Ecto neural progenitor cell (in vitro differentiated cells): ENCODE results near the gene CHADL.
"Not testable (repeated sequence)": the region's sequence is repeated elsewhere in the genome, so short reads cannot be mapped to it uniquely, and the experiment has no call there.

ENCODE experiments used
- DNase-seq: peaks from one replicate; pipeline ENCODE4 v3.0.0-alpha.2; 2018; ENCODE audit warnings: low spot score

The CHADL gene

DNA sequence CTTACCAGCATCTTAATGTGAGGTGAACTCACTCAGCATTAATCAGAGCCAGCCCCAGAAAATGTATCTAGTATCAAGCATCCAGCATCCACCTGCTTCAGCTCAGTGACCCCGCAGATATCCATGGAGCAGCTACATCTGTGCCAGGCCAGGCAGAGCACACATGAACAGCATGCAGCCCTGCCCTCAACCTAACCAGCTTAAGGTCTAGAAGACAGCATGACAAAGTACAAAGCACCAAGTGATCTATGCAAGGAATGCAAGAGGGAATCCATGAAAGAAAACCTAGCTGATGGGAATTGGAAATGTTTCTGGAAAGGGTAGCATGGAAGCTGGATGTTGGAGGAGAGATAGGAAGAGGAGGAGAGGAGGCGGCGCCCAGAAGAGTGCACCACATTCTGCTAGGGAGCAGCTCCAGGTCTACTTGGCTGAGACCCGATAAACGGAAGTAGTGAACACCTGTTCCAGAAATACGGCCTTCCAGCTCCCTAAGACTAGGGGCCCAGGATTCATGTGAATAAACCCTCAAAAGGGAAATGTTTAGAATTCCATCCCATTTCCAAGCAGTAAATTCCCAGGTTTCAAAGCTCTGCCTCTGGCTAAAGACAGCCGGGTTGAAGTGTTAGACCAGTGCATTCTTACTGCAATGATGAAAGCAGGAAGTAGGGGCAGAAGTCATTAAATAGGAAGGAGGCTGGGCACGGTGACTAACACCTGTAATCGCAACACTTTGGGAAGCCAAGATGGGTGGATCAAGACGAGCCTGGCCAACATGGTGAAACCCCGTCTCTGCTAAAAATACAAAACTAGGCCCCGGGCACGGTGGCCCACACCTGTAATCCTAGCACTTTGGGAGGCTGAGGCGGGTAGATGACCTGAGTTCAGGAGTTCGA is 59.1 kb downstream of the CHADL start:
- DNase-seq = no peak

DNA sequence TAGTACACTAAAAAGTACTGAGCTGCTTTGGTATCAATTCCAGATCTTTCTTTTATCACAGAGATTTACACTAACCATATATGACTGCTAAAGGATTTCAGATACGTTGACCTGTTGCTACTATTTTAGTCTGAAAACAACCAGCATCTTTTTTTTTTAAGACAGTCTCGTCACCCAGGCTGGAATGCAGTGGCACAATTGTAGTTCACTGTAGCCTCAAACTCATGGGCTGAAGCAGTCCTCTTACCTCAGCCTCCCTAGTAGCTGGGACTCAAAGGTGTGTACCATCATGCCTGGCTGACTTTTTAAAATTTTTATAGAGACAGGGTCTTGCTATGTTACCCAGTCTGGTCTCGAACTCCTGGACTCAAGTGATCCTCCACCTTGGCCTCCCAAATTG is 59.8 kb downstream of the CHADL start:
- no peak for DNase-seq

DNA sequence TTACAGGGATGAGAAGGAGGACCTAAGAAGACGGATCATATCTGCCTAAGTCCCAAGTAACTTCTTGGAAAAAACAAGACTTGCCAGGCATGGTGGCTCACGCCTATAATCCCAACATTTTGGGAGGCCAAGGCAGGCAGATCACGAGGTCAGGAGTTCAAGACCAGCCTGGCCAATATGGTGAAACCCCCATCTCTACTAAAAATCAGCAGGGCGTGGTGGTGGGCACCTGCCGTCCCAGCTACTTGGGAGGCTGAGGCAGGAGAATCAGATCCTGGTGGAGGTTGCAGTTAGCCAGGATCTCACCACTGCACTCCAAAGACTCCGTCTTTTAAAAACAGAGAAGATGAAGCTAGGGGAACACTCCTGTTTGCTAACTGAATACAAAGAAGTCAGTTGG is 60.4 kb downstream of the CHADL start:
- DNase-seq = not testable (repeated sequence)
